Loucy (cell line): ENCODE data around the gene DEPDC5.

Experiments
- EZH2phosphoT487 ChIP-seq: fragments of 200-600 bp; IDR thresholded peaks from 2 replicates; pipeline ENCODE4 v1.6.1; 2018; ENCODE audit warnings: antibody characterized with exemption, mild to moderate bottlenecking, moderate library complexity, borderline replicate concordance
- TF ChIP-seq, protein P1 (sequence below): fragments of 200-600 bp; sonication (generic); conservative IDR thresholded peaks from 2 replicates; pipeline ENCODE4 v1.5.1; 2014; ENCODE audit warnings: mild to moderate bottlenecking, antibody characterized with exemption, low read length

DNA sequence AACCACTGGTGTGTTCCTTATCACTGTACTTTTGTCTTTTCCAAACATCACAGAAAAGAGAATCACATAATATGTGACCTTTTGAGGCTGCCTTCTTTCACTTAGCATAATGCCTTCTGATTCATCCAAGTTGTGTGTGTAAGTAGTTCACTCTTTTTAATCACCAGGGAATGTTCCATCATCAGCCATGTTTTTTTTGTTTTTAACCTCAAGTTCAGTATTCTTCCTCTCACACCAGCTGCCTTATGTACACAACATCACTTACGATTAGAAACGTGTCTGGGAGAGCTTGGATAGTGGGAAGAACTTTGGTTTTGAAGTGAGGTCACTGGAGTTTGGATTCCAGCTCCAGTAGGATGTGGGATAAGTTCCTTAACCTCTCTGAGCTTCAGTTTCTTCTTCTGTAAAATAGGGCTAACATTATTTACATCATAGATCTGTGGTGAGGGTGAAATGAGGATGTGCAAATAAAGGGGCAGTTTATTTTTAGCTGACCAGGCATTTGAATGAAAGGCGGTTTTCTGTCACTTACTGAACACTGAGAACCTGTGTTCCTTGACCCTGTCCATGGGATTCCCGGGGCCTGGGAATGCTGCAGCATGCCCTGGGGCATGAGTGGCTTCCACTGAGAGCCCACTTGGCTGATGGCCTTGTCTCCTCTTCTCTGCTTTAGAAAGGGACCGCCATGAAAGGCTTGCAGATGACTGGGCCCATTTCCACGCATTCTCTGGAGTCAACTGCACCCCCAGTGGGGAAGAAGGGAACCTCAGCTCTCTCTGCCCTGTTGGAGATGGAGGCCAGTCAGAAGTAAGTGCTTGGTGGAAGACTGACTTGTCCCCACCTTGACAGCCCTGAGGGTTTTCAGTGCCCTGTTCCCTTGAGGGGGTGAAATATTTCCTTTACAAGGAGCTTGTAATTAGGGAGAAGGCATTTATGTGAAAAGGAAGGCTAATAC, 92.6 kb downstream of the DEPDC5 start:
- TF ChIP-seq, protein P1, sequence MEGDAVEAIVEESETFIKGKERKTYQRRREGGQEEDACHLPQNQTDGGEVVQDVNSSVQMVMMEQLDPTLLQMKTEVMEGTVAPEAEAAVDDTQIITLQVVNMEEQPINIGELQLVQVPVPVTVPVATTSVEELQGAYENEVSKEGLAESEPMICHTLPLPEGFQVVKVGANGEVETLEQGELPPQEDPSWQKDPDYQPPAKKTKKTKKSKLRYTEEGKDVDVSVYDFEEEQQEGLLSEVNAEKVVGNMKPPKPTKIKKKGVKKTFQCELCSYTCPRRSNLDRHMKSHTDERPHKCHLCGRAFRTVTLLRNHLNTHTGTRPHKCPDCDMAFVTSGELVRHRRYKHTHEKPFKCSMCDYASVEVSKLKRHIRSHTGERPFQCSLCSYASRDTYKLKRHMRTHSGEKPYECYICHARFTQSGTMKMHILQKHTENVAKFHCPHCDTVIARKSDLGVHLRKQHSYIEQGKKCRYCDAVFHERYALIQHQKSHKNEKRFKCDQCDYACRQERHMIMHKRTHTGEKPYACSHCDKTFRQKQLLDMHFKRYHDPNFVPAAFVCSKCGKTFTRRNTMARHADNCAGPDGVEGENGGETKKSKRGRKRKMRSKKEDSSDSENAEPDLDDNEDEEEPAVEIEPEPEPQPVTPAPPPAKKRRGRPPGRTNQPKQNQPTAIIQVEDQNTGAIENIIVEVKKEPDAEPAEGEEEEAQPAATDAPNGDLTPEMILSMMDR: peak; percentile 53; the same call in 1 of the 2 replicates
- TF ChIP-seq EZH2phosphoT487: no peak
